ENCODE measurements around the gene NLN. TPM values are rescaled to one million over a fixed set of nuclear protein-coding genes. Genes with fewer than 3 reads are reported as not detected.
"Not testable (repeated sequence)": the region's sequence is repeated elsewhere in the genome, so short reads cannot be mapped to it uniquely, and the experiment has no call there.

Gene NLN
- total RNA-seq, 1 donor from 2014 or later = 13.8 TPM

- Histone ChIP-seq H3K27me3 (ENCODE audit: low read depth) (no peaks in the 10 kb centered on the region), H3K4me3 (peak overlapping the region; percentile 96), H3K4me1 (peaks cover 13% of the 10 kb centered on the region), H3K9me3 (no peaks in the 10 kb centered on the region), H3K36me3 (no peaks in the 10 kb centered on the region), H3K27ac (peak overlapping the region; percentile 84)
- TF ChIP-seq, protein P1, sequence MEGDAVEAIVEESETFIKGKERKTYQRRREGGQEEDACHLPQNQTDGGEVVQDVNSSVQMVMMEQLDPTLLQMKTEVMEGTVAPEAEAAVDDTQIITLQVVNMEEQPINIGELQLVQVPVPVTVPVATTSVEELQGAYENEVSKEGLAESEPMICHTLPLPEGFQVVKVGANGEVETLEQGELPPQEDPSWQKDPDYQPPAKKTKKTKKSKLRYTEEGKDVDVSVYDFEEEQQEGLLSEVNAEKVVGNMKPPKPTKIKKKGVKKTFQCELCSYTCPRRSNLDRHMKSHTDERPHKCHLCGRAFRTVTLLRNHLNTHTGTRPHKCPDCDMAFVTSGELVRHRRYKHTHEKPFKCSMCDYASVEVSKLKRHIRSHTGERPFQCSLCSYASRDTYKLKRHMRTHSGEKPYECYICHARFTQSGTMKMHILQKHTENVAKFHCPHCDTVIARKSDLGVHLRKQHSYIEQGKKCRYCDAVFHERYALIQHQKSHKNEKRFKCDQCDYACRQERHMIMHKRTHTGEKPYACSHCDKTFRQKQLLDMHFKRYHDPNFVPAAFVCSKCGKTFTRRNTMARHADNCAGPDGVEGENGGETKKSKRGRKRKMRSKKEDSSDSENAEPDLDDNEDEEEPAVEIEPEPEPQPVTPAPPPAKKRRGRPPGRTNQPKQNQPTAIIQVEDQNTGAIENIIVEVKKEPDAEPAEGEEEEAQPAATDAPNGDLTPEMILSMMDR (IDR thresholded peaks at IDR 0.05) = no peak
- ATAC-seq (peak; percentile 26 to 55), DNase-seq (no peak)
- intact Hi-C loops (cut with DNase I) = no loop called here
These were observed 784 bp downstream of the NLN start for GRCh38 chr5:65722575-65723403.

- Histone ChIP-seq H3K4me3 (no peak overlapping the region), H3K36me3 (no peaks in the 10 kb centered on the region), H3K9me3 (no peaks in the 10 kb centered on the region), H3K4me1 (peaks cover 4% of the 10 kb centered on the region), H3K27ac (no peak overlapping the region), H3K27me3 (ENCODE audit: low read depth) (no peaks in the 10 kb centered on the region)
- DNase-seq (no peak), ATAC-seq (no peak)
- intact Hi-C loops (cut with DNase I) = no loop called here
- TF ChIP-seq, protein P1 (IDR thresholded peaks at IDR 0.05) = no peak
These were observed 5.6 kb downstream of the NLN start for GRCh38 chr5:65727491-65728156.

DNA sequence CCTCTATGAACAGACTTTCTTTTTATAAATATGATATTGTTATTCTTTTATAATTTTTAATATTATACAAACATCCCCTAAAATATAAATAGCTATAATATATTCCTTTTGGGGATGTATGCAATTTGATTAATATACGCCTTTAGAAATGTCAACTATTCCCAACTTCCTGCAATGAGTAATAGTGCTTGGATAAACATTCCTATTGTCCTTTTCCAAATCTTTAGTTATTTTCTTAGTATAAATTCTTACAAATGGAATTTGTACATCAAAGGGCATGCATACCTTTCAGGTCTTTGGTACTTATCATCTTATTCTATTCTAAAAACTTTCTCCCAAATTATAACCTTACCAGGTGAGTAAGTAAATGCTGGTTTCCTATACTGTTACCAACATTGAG lies 6.2 kb downstream of the NLN start:
- TF ChIP-seq, protein P1 (IDR thresholded peaks at IDR 0.05) = no peak
- ATAC-seq (no peak), DNase-seq (no peak)
- intact Hi-C loops (cut with DNase I) = no loop called here
- peaks cover under 1% of the 10 kb centered on the region for H3K4me1 ChIP-seq
- H3K4me3 ChIP-seq = no peak overlapping the region
- no peak overlapping the region for H3K27ac ChIP-seq
- H3K9me3 ChIP-seq = no peaks in the 10 kb centered on the region
- H3K27me3 ChIP-seq (ENCODE audit: low read depth) = no peaks in the 10 kb centered on the region
- no peaks in the 10 kb centered on the region for H3K36me3 ChIP-seq

DNA sequence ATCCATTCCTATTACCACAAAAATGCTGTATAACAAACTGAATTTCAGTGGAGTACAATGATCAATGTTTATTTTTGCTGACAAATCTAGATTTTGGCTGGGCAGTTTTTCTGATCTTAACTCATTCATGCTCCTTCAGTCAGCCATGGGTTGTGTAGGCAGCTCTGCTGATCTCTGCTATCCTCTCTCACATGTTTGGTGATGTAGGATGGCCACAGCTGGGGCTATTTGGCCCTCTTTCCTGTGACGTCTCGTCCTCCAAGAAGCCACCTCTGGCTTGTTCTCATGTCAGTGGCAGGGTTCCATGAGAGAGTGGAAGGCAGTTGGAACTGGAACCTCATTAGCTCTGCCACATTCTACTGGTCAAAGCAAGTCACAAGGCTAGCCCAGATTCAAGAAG lies 8.9 kb downstream of the NLN start:
- intact Hi-C loops (cut with DNase I) = no loop called here
- Histone ChIP-seq H3K4me1 (peaks cover 8% of the 10 kb centered on the region), H3K27ac (no peak overlapping the region), H3K9me3 (no peaks in the 10 kb centered on the region), H3K36me3 (no peaks in the 10 kb centered on the region), H3K27me3 (ENCODE audit: low read depth) (no peaks in the 10 kb centered on the region), H3K4me3 (no peak overlapping the region)
- TF ChIP-seq, protein P1 (IDR thresholded peaks at IDR 0.05) = no peak
- no peak for ATAC-seq
- DNase-seq = no peak

- H3K27me3 ChIP-seq (ENCODE audit: low read depth); H3K4me1 ChIP-seq; H3K27ac ChIP-seq; H3K36me3 ChIP-seq; H3K4me3 ChIP-seq; intact Hi-C loops (cut with DNase I); H3K9me3 ChIP-seq: not testable (repeated sequence)
- ATAC-seq (peak in 1 of 2 donors; percentile 62), DNase-seq (peak; percentile 57)
These were observed 10.0 kb downstream of the NLN start for GRCh38 chr5:65732046-65732445.

DNA sequence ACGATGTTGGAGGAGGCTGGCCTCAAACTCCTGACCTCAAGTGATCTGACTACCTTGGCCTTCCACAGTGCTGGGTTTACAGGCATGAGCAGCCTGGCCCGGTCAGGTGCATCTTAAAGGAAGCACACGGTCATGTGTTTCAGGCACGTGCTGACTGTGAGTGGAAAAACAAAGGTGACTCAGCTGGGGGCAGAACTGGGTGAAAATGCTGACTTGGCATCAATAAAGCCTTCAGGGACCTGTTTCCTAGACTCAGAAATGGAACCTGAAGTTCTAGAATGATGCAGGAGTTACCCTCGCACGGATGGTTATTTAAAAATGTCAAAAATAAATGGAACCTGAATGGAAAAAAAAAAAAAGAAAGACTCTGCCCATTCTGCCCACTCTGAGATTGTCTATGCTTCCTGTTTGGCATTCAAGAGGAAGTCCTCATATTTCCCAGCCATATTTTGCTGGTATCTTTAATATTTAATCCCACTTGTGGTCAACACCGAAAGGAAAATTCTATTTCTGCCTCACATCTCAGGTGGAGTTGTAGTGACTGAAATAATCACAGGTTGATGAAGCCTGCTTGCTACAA lies 12.3 kb downstream of the NLN start:
- H3K9me3 ChIP-seq; intact Hi-C loops (cut with DNase I); H3K27me3 ChIP-seq (ENCODE audit: low read depth); ATAC-seq; H3K4me3 ChIP-seq; H3K27ac ChIP-seq; DNase-seq; H3K4me1 ChIP-seq; H3K36me3 ChIP-seq: not testable (repeated sequence)
